H7 (cell line): Measurements from ENCODE around the gene YIF1A. TPM values are rescaled to one million over a fixed set of nuclear protein-coding genes. Genes with fewer than 3 reads are reported as not detected.

Experiments
- DNase-seq: peaks from one replicate; pipeline ENCODE4 v3.0.0; 2012
- H3K27me3 ChIP-seq: 2 replicates; pipeline ENCODE4 v1.6.0; 2011; ENCODE audit warnings: mild to moderate bottlenecking, low read length; ENCODE audit not compliant: control insufficient read depth, insufficient read depth
- H3K36me3 ChIP-seq: replicated peaks from 2 replicates; pipeline ENCODE4 v1.5.1; 2011; ENCODE audit warnings: low read length; ENCODE audit not compliant: control insufficient read depth, insufficient read depth
- H3K4me3 ChIP-seq: 2 replicates; pipeline ENCODE4 v1.5.1; 2011; ENCODE audit warnings: low read depth, mild to moderate bottlenecking, control low read depth, low read length, moderate library complexity; ENCODE audit not compliant: insufficient read depth
- total RNA-seq: library from RNA; depleted of rRNA; stranded (reverse); fragments of >200 nt; shearing (Covaris generic); gene quantifications from 2 replicates; pipeline ENCODE4 v1.2.3, GENCODE V29; 2014

The YIF1A gene
- total RNA-seq, 1 experiment from 2014 or later = 117 TPM

DNA sequence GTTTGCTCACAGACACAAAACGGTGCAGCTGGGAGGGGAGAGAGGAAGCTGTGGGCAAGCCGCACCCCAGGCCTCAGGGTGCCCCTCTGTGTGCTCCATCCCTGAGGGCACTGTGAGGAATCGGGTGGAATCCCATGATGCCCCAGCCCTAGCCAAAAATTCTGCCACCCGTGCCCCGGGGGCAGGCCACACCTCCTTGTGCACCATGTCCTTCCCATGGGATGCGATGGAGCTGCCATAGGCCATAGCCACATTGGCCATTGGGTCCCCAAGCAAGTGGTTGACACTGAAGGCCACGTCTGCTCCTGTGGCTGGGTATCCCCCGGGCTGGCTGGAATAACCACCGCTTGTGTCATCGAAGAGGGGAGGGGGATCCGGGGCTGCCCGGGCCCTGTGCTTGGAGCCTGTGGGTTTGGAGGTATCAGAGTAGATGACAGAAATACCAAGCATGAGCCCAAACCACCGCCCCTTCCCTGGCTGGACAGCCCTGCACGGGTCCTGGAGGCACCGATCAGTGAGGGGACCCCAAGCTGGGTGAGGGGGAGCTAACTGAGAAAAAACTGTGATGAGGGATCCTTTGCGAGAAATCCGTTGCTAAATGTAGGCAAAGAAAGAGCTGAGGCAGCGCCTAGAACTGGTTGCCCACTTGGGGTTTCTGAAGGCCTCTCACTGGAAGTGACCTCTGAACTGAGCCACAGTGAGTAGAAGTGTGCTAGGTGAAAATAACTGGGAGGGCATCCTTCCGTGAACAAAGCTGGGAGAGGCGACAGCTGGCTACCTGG is 863 bp downstream of the YIF1A start:
- H3K4me3 ChIP-seq = peak overlapping the region; percentile 82
- H3K27me3 ChIP-seq = peaks cover 29% of the 10 kb centered on the region
- peaks cover 6% of the 10 kb centered on the region for H3K36me3 ChIP-seq
- DNase-seq = peak; percentile 67

DNA sequence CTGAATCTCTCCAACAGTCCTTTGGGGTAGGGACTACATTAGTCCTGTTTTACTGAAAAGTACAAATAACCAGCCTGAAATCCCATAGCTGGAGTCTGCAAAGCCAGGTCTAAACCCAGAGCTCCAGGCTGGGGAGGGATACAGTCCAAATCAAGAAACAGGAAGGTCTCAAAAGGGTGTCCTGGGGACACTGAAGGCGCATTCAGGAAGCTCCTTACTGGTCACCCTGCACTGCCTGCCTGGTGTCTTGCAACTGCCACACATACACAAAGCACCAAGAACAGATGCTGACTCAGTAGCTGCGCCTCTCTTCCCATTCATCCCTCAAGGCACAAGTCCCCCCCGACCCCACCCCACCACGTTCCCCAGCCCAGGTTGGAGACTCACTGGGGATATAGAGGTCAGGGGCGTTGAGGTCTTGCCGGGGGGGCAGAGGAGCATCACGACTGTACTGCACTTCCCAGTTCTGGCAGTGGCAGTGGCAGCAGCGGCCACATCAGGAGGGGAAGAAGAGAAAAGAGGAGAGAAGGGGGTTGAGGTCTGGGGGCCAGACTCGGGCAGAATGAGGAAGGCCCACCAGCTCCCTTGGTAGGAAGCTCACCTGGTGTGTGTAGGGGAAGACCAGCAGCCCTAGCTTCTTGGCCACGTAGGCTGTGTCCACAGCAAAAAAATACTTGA is 1.6 kb downstream of the YIF1A start:
- Histone ChIP-seq H3K27me3 (peaks cover 23% of the 10 kb centered on the region), H3K36me3 (peaks cover 6% of the 10 kb centered on the region), H3K4me3 (no peak overlapping the region)

GRCh38 chr11:66286699-66287098 is 2.2 kb downstream of the YIF1A start:
- Histone ChIP-seq H3K27me3 (peaks cover 16% of the 10 kb centered on the region), H3K36me3 (peaks cover 6% of the 10 kb centered on the region), H3K4me3 (no peak overlapping the region)
- no peak for DNase-seq

More for the DNA sequence above, 1.6 kb downstream of the YIF1A start:
- DNase-seq = no peak

DNA sequence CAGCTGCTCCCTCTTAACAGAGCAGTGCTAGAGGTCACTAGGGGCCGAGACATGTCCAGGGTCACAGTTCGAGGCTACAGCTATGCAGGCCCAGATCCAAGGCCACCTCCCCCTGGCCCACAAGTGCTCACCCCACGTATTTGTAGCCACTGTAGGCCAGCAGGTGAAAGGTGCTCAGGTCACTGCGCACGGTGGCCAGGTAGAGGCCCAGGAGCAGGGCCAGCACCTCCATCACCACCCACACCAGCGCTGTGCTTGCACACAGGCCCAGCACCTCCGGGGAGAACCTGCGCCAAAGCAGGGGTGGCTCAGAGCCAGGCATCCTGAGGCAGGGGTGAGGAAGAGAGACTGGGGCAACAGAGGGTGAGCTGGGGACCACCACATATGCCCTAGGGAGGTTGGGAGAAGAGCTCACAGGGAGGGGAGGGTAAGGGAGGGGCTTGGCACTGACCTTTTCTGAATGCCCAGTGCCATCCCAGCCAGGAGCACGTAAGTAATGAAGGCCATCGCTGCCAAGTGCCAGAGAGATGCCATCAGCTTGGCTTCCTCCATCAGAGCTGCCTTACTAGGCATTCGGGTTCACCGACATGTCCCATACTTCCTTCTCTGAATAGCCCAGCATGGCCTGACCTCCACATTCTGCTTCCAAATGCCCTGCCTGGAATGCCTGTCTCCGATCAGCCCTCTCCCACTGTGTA is 3.5 kb downstream of the YIF1A start:
- Histone ChIP-seq H3K27me3 (peaks cover 4% of the 10 kb centered on the region), H3K36me3 (peaks cover 6% of the 10 kb centered on the region), H3K4me3 (no peak overlapping the region)
- DNase-seq = peak; percentile 35

GRCh38 chr11:66284526-66285078 is 4.3 kb downstream of the YIF1A start:
- Histone ChIP-seq H3K27me3 (peaks cover 2% of the 10 kb centered on the region; the same call in 1 of the 2 replicates), H3K4me3 (no peak overlapping the region), H3K36me3 (peaks cover 6% of the 10 kb centered on the region)
- no peak for DNase-seq

GRCh38 chr11:66283461-66284105 is 5.4 kb downstream of the YIF1A start:
- Histone ChIP-seq H3K36me3 (peaks cover 6% of the 10 kb centered on the region), H3K27me3 (peaks cover 3% of the 10 kb centered on the region; the same call in 1 of the 2 replicates)

GRCh38 chr11:66282468-66283455 is 6.2 kb downstream of the YIF1A start:
- peaks cover 3% of the 10 kb centered on the region; the same call in 1 of the 2 replicates for H3K27me3 ChIP-seq
- DNase-seq = peak; percentile 99
- no peak overlapping the region for H3K4me3 ChIP-seq
- H3K36me3 ChIP-seq = peaks cover 6% of the 10 kb centered on the region

More at GRCh38 chr11:66283461-66284105, 5.4 kb downstream of the YIF1A start:
- DNase-seq = peak; percentile 76
- H3K4me3 ChIP-seq = no peak overlapping the region

DNA sequence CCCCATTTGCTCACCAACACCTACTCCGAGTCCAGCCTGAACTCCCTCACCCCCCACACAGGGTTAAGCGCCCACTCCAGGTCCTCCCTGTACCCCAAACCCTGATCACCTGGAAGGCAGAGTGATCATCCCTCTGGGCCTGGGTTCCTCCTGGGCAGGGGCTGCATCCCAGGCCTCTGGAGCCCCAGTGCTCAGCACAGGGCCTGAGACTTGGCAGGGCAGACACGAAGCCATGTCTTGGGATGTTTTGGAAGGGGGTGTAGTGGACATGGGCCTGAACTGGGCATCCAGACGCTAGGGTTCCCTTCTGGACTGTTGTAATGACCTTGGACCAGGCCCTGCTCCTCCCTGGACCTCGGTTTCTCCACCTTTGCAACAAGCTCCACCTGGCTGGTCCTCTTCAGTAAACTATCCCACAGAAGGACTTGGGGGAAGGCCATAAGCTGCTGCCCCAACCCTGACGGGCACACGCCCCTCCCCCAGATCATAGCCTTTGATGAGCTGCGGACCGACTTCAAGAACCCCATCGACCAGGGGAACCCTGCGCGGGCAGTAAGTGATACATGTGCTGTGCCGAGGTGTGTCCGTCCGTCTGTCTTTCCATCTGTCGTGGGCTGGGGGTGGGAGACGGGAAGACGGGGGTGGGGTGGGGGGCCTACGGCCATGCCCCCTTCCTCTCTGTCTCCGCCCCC is 7.0 kb downstream of the YIF1A start:
- Histone ChIP-seq H3K36me3 (peaks cover 6% of the 10 kb centered on the region), H3K4me3 (no peak overlapping the region), H3K27me3 (peaks cover 3% of the 10 kb centered on the region; the same call in 1 of the 2 replicates)
- DNase-seq = no peak

DNA sequence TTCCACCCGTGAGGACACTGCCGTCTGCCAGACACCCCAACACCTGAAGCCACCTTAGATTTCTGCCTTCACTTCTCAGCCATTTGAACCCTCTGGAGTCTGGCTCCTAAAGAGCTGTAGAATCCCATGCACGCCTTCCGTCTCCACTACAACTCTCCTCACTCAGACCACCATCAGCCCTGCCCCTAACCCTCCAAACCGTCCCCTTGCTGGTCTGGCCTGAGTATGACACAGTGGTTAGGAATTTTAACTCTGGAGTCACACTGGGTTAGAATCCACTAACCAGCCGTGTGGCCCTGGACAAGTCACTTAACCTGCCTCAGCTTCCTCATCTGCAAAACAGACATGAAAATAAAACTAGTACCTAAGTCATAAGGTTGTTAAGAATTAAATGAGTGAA is 7.9 kb downstream of the YIF1A start:
- DNase-seq = peak; percentile 54

DNA sequence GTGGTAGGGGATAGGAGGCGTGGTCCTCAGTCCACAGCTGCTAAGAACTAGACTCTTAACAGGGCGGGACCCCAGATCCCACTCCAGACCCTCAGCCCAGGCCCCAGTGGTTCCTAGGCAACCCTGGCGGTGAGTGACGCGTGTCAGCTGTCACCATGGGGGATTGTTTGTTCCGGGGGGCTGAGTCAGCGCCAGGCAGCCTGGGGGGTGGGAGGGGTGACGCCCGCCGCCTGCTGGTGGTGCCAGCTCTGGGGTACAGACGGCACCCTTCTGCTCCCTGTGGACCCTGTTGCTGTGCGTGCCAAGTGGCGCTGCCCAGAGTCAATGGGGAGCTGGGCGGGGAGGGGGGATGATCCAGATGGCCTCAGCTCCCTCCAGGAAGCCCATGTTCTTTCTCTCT is 8.5 kb downstream of the YIF1A start:
- Histone ChIP-seq H3K27me3 (peaks cover 3% of the 10 kb centered on the region; the same call in 1 of the 2 replicates), H3K4me3 (no peak overlapping the region), H3K36me3 (peaks cover 3% of the 10 kb centered on the region)
- peak; percentile 67 for DNase-seq

More for the DNA sequence above, 7.9 kb downstream of the YIF1A start:
- H3K36me3 ChIP-seq = peaks cover 7% of the 10 kb centered on the region
- H3K4me3 ChIP-seq = no peak overlapping the region
- peaks cover 3% of the 10 kb centered on the region; the same call in 1 of the 2 replicates for H3K27me3 ChIP-seq

GRCh38 chr11:66279092-66279734 is 9.7 kb downstream of the YIF1A start:
- Histone ChIP-seq H3K36me3 (peaks cover 4% of the 10 kb centered on the region), H3K4me3 (peak overlapping the region; percentile 16; the same call in 1 of the 2 replicates), H3K27me3 (peaks cover 3% of the 10 kb centered on the region; the same call in 1 of the 2 replicates)
- peak; percentile 78 for DNase-seq

DNA sequence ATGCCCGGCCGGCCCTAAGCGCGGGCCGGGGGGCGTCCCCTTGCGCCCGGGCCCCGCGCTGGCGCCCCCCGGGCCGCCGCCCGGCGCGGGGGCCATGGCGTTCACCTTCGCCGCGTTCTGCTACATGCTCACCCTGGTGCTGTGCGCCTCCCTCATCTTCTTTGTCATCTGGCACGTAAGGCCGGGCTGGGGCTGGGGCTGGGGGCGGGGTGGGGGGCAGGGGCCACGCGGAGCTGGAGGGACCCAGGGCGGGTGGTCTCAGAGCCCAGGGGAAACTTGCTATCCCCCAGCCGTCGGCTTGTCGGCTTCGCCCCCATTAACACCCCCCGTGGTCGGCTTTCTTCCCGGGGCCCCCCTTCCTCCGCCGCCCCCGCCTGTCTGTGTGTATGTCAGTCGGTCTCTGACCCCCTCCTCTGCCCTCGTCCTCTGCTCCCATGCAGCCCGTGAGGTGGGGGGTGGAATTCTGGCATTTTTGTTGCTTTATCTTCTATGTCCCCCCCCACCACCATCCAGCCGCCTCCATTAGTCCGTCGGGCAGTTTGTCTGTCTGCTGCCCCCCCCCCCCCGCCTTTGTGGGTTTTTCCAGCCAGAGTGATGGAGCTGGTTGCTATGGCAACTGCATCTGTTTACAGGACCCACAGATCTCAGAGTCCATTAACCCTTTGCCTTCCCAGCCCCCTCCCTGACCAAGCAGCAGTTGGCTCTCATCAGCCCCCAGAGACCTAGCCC is 10.4 kb downstream of the YIF1A start:
- peak; percentile 86 for DNase-seq

More for the DNA sequence above, 10.4 kb downstream of the YIF1A start:
- Histone ChIP-seq H3K27me3 (peaks cover 3% of the 10 kb centered on the region; the same call in 1 of the 2 replicates), H3K4me3 (peak overlapping the region; percentile 46), H3K36me3 (peaks cover 9% of the 10 kb centered on the region)
